AG04450 (cell line): ENCODE results near the gene RAMACL. TPM values are rescaled to one million over a fixed set of nuclear protein-coding genes. Genes with fewer than 3 reads are reported as not detected.

Experiments used
- CTCF ChIA-PET: fragments of 300-600, 350-600 bp; formaldehyde crosslinking; extraction: SDS; loops from one replicate; lab custom pipeline; 2022; ENCODE audit warnings: antibody characterized with exemption, inconsistent platforms; lab: Charles Lee
- POLR2A ChIA-PET: fragments of 350-600 bp; formaldehyde crosslinking; extraction: SDS; loops from one replicate; lab custom pipeline; 2021; ENCODE audit warnings: antibody characterized with exemption, inconsistent platforms; lab: Yijun Ruan, JAX
- DNase-seq: peaks from one replicate; pipeline ENCODE4 v3.0.0-alpha.2; 2011; ENCODE audit warnings: low read depth, low spot score
- H3K27ac ChIP-seq: one replicate; pipeline ENCODE4 v1.5.1; 2012; ENCODE audit warnings: low read depth, low read length, control low read depth
- H3K27me3 ChIP-seq: one replicate; pipeline ENCODE4 v1.6.0; 2012; ENCODE audit warnings: low read length; ENCODE audit not compliant: control insufficient read depth, insufficient read depth
- H3K4me3 ChIP-seq: 2 replicates; pipeline ENCODE4 v1.5.1; 2011; ENCODE audit warnings: mild to moderate bottlenecking, low read depth, low read length, control low read depth
- H3K9me3 ChIP-seq: 2 replicates; pipeline ENCODE4 v1.5.1; 2012; ENCODE audit warnings: low read length; ENCODE audit not compliant: control insufficient read depth, insufficient read depth
- CTCF ChIP-seq: IDR thresholded peaks from 2 replicates; pipeline ENCODE4 v1.5.1; 2011; ENCODE audit warnings: low read depth, low read length, control low read depth, inconsistent platforms
- polyA plus RNA-seq: library from polyadenylated mRNA; depleted of rRNA; stranded (reverse); fragments of >200 nt; gene quantifications from 2 replicates; pipeline ENCODE4 v1.2.3, GENCODE V29; 2011

The RAMACL gene
- polyA plus RNA-seq, 1 experiment: 0.77 TPM

GRCh38 chr6:166587631-166588413 is 1.3 kb upstream of the RAMACL start:
- Histone ChIP-seq H3K27ac (no peak overlapping the region), H3K9me3 (no peaks in the 10 kb centered on the region), H3K4me3 (no peak overlapping the region), H3K27me3 (no peaks in the 10 kb centered on the region)
- no peak for TF ChIP-seq CTCF
- DNase-seq: no peak
- ChIA-PET CTCF (no interaction called here), POLR2A (no interaction called here)

- CTCF ChIA-PET: interaction anchor here (0.7 to 1.1 kb wide), 2 partner anchors 43 to 334 kb away, joined by 3 to 4 read pairs; no protein-coding TSS in a partner anchor
- POLR2A ChIA-PET: interaction anchor here (0.8 to 1.2 kb wide), 2 partner anchors 11 to 12 kb away, joined by 3 to 4 read pairs; no protein-coding TSS in a partner anchor
- no peak overlapping the region for H3K4me3 ChIP-seq
- H3K27ac ChIP-seq: no peak overlapping the region
- H3K27me3 ChIP-seq: no peaks in the 10 kb centered on the region
- H3K9me3 ChIP-seq: no peaks in the 10 kb centered on the region
- TF ChIP-seq CTCF: no peak
- no peak for DNase-seq
Observed at GRCh38 chr6:166584853-166585429, 1.5 kb downstream of the RAMACL start.

- no peak for DNase-seq
- H3K27me3 ChIP-seq: no peaks in the 10 kb centered on the region
- TF ChIP-seq CTCF: no peak
- POLR2A ChIA-PET: interaction anchor here (0.8 to 1.2 kb wide), 2 partner anchors 11 to 12 kb away, joined by 3 to 4 read pairs; no protein-coding TSS in a partner anchor
- CTCF ChIA-PET: no interaction called here
- H3K9me3 ChIP-seq: no peaks in the 10 kb centered on the region
- H3K4me3 ChIP-seq: no peak overlapping the region
- no peak overlapping the region for H3K27ac ChIP-seq
Observed at GRCh38 chr6:166584155-166584554, 2.3 kb downstream of the RAMACL start.

GRCh38 chr6:166583230-166583965 is 3.1 kb downstream of the RAMACL start:
- H3K27me3 ChIP-seq: no peaks in the 10 kb centered on the region
- POLR2A ChIA-PET: no interaction called here
- H3K27ac ChIP-seq: no peak overlapping the region
- no peak overlapping the region for H3K4me3 ChIP-seq
- H3K9me3 ChIP-seq: no peaks in the 10 kb centered on the region
- CTCF ChIA-PET: no interaction called here
- no peak for DNase-seq
- TF ChIP-seq CTCF: no peak
